VCaP (cell line): Measurements from ENCODE around the gene DIP2C.

ENCODE experiments used
- H3K27ac ChIP-seq: fragments of 450-650 bp; 2 replicates; pipeline ENCODE4 v1.5.1; 2017
- CTCF ChIP-seq: fragments of 450-650 bp; conservative IDR thresholded peaks from 2 replicates; pipeline ENCODE4 v1.5.1; 2017; ENCODE audit warnings: mild to moderate bottlenecking, moderate library complexity

The DIP2C gene

GRCh38 chr10:393106-393745, 296.2 kb downstream of the DIP2C start:
- H3K27ac ChIP-seq = no peak overlapping the region
- no peak for TF ChIP-seq CTCF

GRCh38 chr10:392705-393037, 296.8 kb downstream of the DIP2C start:
- TF ChIP-seq CTCF = no peak
- no peak overlapping the region for H3K27ac ChIP-seq

GRCh38 chr10:391847-392704, 297.4 kb downstream of the DIP2C start:
- TF ChIP-seq CTCF = no peak
- H3K27ac ChIP-seq = no peak overlapping the region

- no peak for TF ChIP-seq CTCF
- no peak overlapping the region for H3K27ac ChIP-seq
Measured at GRCh38 chr10:391305-391704, 298.2 kb downstream of the DIP2C start.

- no peak for TF ChIP-seq CTCF
- no peak overlapping the region for H3K27ac ChIP-seq
Measured at GRCh38 chr10:390449-391100, 298.9 kb downstream of the DIP2C start.

- H3K27ac ChIP-seq = no peak overlapping the region
- no peak for TF ChIP-seq CTCF
Measured at GRCh38 chr10:389836-390448, 299.5 kb downstream of the DIP2C start.

GRCh38 chr10:389261-389790, 300.1 kb downstream of the DIP2C start:
- no peak overlapping the region for H3K27ac ChIP-seq

More at GRCh38 chr10:389261-389790, 300.1 kb downstream of the DIP2C start:
- TF ChIP-seq CTCF = no peak
